ENCODE measurements around the gene CYBRD1. TPM values are rescaled to one million over a fixed set of nuclear protein-coding genes. Genes with fewer than 3 reads are reported as not detected.
"Not testable (repeated sequence)": the region's sequence is repeated elsewhere in the genome, so short reads cannot be mapped to it uniquely, and the experiment has no call there.

Gene CYBRD1
- total RNA-seq, 4 donors from 2014 or later = 72.6 to 951 (median 674) TPM

GRCh38 chr2:171523088-171524017 is 1.1 kb downstream of the CYBRD1 start:
- H3K27me3 ChIP-seq = no peaks in the 10 kb centered on the region
- H3K9me3 ChIP-seq = no peaks in the 10 kb centered on the region
- peaks cover 0 to 18% (median 8%) of the 10 kb centered on the region in 4 donors for H3K4me1 ChIP-seq
- no peaks in the 10 kb centered on the region for H3K36me3 ChIP-seq
- DNase-seq = peak; percentile 39 to 82 (median 79)
- H3K27ac ChIP-seq = peak overlapping the region; percentile 75 to 96 (median 86)
- TF ChIP-seq CTCF (IDR thresholded peaks at IDR 0.05) (no peak), POLR2A (IDR thresholded peaks at IDR 0.05) (peak in 1 of 2 donors; percentile 29)
- peak overlapping the region; percentile 55 to 98 (median 76) for H3K4me3 ChIP-seq

- DNase-seq = no peak
- H3K4me1 ChIP-seq = peaks cover 0 to 18% (median 8%) of the 10 kb centered on the region in 4 donors
- H3K27me3 ChIP-seq = no peaks in the 10 kb centered on the region
- H3K36me3 ChIP-seq = no peaks in the 10 kb centered on the region
- no peak for TF ChIP-seq CTCF (IDR thresholded peaks at IDR 0.05)
- no peak for TF ChIP-seq POLR2A (IDR thresholded peaks at IDR 0.05)
- peak overlapping the region; percentile 75 to 96 (median 86) for H3K27ac ChIP-seq
- no peaks in the 10 kb centered on the region for H3K9me3 ChIP-seq
- peak overlapping the region; percentile 55 to 98 (median 76) for H3K4me3 ChIP-seq
Measured at GRCh38 chr2:171524018-171524401, 1.7 kb downstream of the CYBRD1 start.

- Histone ChIP-seq H3K4me3 (no peak overlapping the region), H3K27me3 (no peaks in the 10 kb centered on the region), H3K4me1 (peaks cover 0 to 4% (median 0%) of the 10 kb centered on the region in 4 donors), H3K9me3 (no peaks in the 10 kb centered on the region), H3K36me3 (peaks cover 0 to 9% (median 0%) of the 10 kb centered on the region in 3 donors), H3K27ac (no peak overlapping the region)
- peak in 1 of 3 donors; percentile 58 for DNase-seq
- TF ChIP-seq CTCF (IDR thresholded peaks at IDR 0.05) (peak in 4 of 6 experiments; percentile 34 to 67 (median 52)), POLR2A (IDR thresholded peaks at IDR 0.05) (no peak)
Measured at GRCh38 chr2:171529914-171530313, 7.6 kb downstream of the CYBRD1 start.

GRCh38 chr2:171530378-171530777 is 8.1 kb downstream of the CYBRD1 start:
- TF ChIP-seq POLR2A (IDR thresholded peaks at IDR 0.05) (no peak), CTCF (IDR thresholded peaks at IDR 0.05) (no peak)
- Histone ChIP-seq H3K27ac (no peak overlapping the region), H3K36me3 (peaks cover 0 to 9% (median 0%) of the 10 kb centered on the region in 3 donors), H3K4me1 (peaks cover 0 to 3% (median 0%) of the 10 kb centered on the region in 4 donors), H3K27me3 (no peaks in the 10 kb centered on the region), H3K9me3 (no peaks in the 10 kb centered on the region), H3K4me3 (no peak overlapping the region)
- no peak for DNase-seq

- H3K27ac ChIP-seq, H3K9me3 ChIP-seq, H3K4me3 ChIP-seq, DNase-seq, H3K4me1 ChIP-seq, H3K27me3 ChIP-seq, H3K36me3 ChIP-seq: not testable (repeated sequence)
Measured at GRCh38 chr2:171530859-171531258, 8.6 kb downstream of the CYBRD1 start.

- no peak for DNase-seq
- no peak overlapping the region for H3K27ac ChIP-seq
- no peaks in the 10 kb centered on the region for H3K9me3 ChIP-seq
- no peaks in the 10 kb centered on the region for H3K27me3 ChIP-seq
- TF ChIP-seq CTCF (IDR thresholded peaks at IDR 0.05) (no peak), POLR2A (IDR thresholded peaks at IDR 0.05) (no peak)
- peaks cover 0 to 3% (median 0%) of the 10 kb centered on the region in 4 donors for H3K4me1 ChIP-seq
- no peak overlapping the region for H3K4me3 ChIP-seq
- peaks cover 0 to 9% (median 0%) of the 10 kb centered on the region in 3 donors for H3K36me3 ChIP-seq
Measured at GRCh38 chr2:171531291-171531690, 9.0 kb downstream of the CYBRD1 start.
